Neural cell (in vitro differentiated cells): ENCODE results near the gene CDON. TPM values are rescaled to one million over a fixed set of nuclear protein-coding genes. Genes with fewer than 3 reads are reported as not detected.

Source experiments
- H2AFZ ChIP-seq: fragments of 200-600, 300-800 bp; sonication (generic), shearing (Covaris generic); 2 replicates; pipeline ENCODE4 v1.6.0; 2014; ENCODE audit warnings: low read depth, mild to moderate bottlenecking, antibody characterized with exemption, low read length, moderate library complexity
- H3F3A ChIP-seq: fragments of 200-600 bp; shearing (Covaris generic); 2 replicates; pipeline ENCODE4 v1.6.1; 2016; ENCODE audit warnings: mild to moderate bottlenecking, moderate library complexity, mixed read lengths, antibody characterized with exemption, low read length; ENCODE audit not compliant: insufficient read depth, poor library complexity, severe bottlenecking
- H3K27ac ChIP-seq: fragments of 200-600, 300-800 bp; sonication (generic), shearing (Covaris generic); 2 replicates; pipeline ENCODE4 v1.5.1; 2014; ENCODE audit warnings: mild to moderate bottlenecking, low read length, moderate library complexity
- H3K27me3 ChIP-seq: fragments of 300-800, 200-600 bp; sonication (generic), shearing (Covaris generic); 2 replicates; pipeline ENCODE4 v1.6.0; 2014; ENCODE audit warnings: mild to moderate bottlenecking, low read depth, low read length, moderate library complexity; ENCODE audit not compliant: insufficient read depth
- H3K36me3 ChIP-seq: fragments of 300-800, 200-600 bp; sonication (generic), shearing (Covaris generic); 2 replicates; pipeline ENCODE4 v1.5.1; 2014; ENCODE audit warnings: mild to moderate bottlenecking, antibody characterized with exemption, low read length, moderate library complexity; ENCODE audit not compliant: insufficient read depth
- H3K4me2 ChIP-seq: fragments of 300-800, 200-600 bp; sonication (generic), shearing (Covaris generic); 2 replicates; pipeline ENCODE4 v1.6.0; 2014; ENCODE audit warnings: mild to moderate bottlenecking, low read length
- H3K4me3 ChIP-seq: fragments of 300-800, 200-600 bp; sonication (generic), shearing (Covaris generic); 2 replicates; pipeline ENCODE4 v1.5.1; 2014; ENCODE audit warnings: mild to moderate bottlenecking, low read length, moderate library complexity
- H3K79me2 ChIP-seq: fragments of 200-600 bp; shearing (Covaris generic); replicated peaks from 2 replicates; pipeline ENCODE4 v1.6.0; 2014; ENCODE audit warnings: mild to moderate bottlenecking, low read length, moderate library complexity; ENCODE audit not compliant: insufficient read depth
- H3K9ac ChIP-seq: fragments of 300-800, 200-600 bp; sonication (generic), shearing (Covaris generic); 2 replicates; pipeline ENCODE4 v1.6.1; 2016; ENCODE audit warnings: mild to moderate bottlenecking, low read length, mixed read lengths
- H3K9me2 ChIP-seq: fragments of 200-600 bp; shearing (Covaris generic); 2 replicates; pipeline ENCODE4 v1.6.1; 2016; ENCODE audit warnings: mild to moderate bottlenecking, low read length, mixed read lengths; ENCODE audit not compliant: insufficient read depth
- H3K9me3 ChIP-seq: fragments of 200-600, 300-800 bp; sonication (generic), shearing (Covaris generic); 2 replicates; pipeline ENCODE4 v1.6.1; 2016; ENCODE audit warnings: mild to moderate bottlenecking, mixed run types, low read length, moderate library complexity, mixed read lengths
- H4K20me1 ChIP-seq: fragments of 200-600 bp; shearing (Covaris generic); 2 replicates; pipeline ENCODE4 v1.6.1; 2016; ENCODE audit warnings: mild to moderate bottlenecking, mixed run types; ENCODE audit not compliant: insufficient read depth
- EP300 ChIP-seq: fragments of 450-650 bp; conservative IDR thresholded peaks from 2 replicates; pipeline ENCODE4 v1.6.1; 2014; ENCODE audit warnings: antibody characterized with exemption, mild to moderate bottlenecking, moderate library complexity; ENCODE audit not compliant: poor library complexity, severe bottlenecking
- EZH2 ChIP-seq: fragments of 200-600, 300-800 bp; shearing (Covaris generic), sonication (generic); IDR thresholded peaks from 2 replicates; pipeline ENCODE4 v1.6.1; 2014; ENCODE audit warnings: antibody characterized with exemption, low read length, borderline replicate concordance, mild to moderate bottlenecking; ENCODE audit not compliant: insufficient read depth, poor library complexity, severe bottlenecking
- MXI1 ChIP-seq: fragments of 450-650 bp; conservative IDR thresholded peaks from 2 replicates; pipeline ENCODE4 v1.6.1; 2014; ENCODE audit warnings: antibody characterized with exemption, mild to moderate bottlenecking; ENCODE audit not compliant: poor library complexity, severe bottlenecking
- POLR2AphosphoS5 ChIP-seq: IDR thresholded peaks from 2 replicates; pipeline ENCODE4 v1.6.1; 2012
- RAD21 ChIP-seq: fragments of 450-650 bp; conservative IDR thresholded peaks from 2 replicates; pipeline ENCODE4 v1.6.1; 2014; ENCODE audit warnings: antibody characterized with exemption, mild to moderate bottlenecking, moderate library complexity
- SMC3 ChIP-seq: fragments of 450-650 bp; conservative IDR thresholded peaks from 2 replicates; pipeline ENCODE4 v1.6.1; 2014; ENCODE audit warnings: antibody characterized with exemption, mild to moderate bottlenecking, moderate library complexity; ENCODE audit not compliant: poor library complexity
- TAF1 ChIP-seq: IDR thresholded peaks from 2 replicates; pipeline ENCODE4 v1.6.1; 2012; ENCODE audit warnings: low read depth
- polyA plus RNA-seq: library from polyadenylated mRNA; depleted of rRNA; stranded (reverse); fragments of >200 nt; gene quantifications from 2 replicates; pipeline ENCODE4 v1.2.3, GENCODE V29; 2014
- TF ChIP-seq, protein P1 (sequence below): fragments of 450-650 bp; IDR thresholded peaks from 2 replicates; pipeline ENCODE4 v1.5.1; 2014; ENCODE audit warnings: antibody characterized with exemption, mild to moderate bottlenecking, moderate library complexity; ENCODE audit not compliant: poor library complexity, severe bottlenecking
- TF ChIP-seq, protein P2 (sequence below): IDR thresholded peaks from 2 replicates; pipeline ENCODE4 v1.6.1; 2012; ENCODE audit warnings: borderline replicate concordance

The CDON gene
- polyA plus RNA-seq, 1 donor from 2014 or later: 44.1 TPM

DNA sequence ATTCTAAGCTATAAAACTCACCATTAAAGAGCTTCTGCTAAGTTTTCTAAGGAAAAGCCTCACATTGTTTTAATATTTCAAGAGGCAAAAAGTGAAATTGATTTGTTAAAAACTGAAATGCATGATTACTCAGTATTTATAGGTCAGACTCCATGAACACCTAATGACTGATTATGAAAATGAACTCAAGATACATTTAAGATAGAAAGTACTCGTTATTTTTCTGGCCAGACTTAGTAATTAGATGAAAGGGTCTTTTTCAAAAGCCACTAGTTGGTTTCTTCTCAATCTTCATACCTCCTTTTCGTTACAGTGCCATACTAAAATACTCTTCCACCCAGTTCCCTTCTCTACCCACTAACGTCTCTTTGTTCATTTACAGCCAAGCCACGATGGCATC, 60.5 kb downstream of the CDON start:
- Histone ChIP-seq H3F3A (no peaks in the 10 kb centered on the region), H3K27me3 (no peaks in the 10 kb centered on the region), H3K4me3 (no peak overlapping the region), H3K79me2 (no peaks in the 10 kb centered on the region), H3K36me3 (peaks cover 14% of the 10 kb centered on the region), H3K9me3 (no peaks in the 10 kb centered on the region), H3K9me2 (no peaks in the 10 kb centered on the region), H2AFZ (no peak overlapping the region), H3K4me2 (no peak overlapping the region), H4K20me1 (no peaks in the 10 kb centered on the region), H3K9ac (no peak overlapping the region), H3K27ac (no peak overlapping the region)
- TF ChIP-seq EP300 (no peak), EZH2 (no peak), POLR2AphosphoS5 (no peak), TAF1 (no peak)
- TF ChIP-seq, protein P1, sequence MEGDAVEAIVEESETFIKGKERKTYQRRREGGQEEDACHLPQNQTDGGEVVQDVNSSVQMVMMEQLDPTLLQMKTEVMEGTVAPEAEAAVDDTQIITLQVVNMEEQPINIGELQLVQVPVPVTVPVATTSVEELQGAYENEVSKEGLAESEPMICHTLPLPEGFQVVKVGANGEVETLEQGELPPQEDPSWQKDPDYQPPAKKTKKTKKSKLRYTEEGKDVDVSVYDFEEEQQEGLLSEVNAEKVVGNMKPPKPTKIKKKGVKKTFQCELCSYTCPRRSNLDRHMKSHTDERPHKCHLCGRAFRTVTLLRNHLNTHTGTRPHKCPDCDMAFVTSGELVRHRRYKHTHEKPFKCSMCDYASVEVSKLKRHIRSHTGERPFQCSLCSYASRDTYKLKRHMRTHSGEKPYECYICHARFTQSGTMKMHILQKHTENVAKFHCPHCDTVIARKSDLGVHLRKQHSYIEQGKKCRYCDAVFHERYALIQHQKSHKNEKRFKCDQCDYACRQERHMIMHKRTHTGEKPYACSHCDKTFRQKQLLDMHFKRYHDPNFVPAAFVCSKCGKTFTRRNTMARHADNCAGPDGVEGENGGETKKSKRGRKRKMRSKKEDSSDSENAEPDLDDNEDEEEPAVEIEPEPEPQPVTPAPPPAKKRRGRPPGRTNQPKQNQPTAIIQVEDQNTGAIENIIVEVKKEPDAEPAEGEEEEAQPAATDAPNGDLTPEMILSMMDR: no peak

DNA sequence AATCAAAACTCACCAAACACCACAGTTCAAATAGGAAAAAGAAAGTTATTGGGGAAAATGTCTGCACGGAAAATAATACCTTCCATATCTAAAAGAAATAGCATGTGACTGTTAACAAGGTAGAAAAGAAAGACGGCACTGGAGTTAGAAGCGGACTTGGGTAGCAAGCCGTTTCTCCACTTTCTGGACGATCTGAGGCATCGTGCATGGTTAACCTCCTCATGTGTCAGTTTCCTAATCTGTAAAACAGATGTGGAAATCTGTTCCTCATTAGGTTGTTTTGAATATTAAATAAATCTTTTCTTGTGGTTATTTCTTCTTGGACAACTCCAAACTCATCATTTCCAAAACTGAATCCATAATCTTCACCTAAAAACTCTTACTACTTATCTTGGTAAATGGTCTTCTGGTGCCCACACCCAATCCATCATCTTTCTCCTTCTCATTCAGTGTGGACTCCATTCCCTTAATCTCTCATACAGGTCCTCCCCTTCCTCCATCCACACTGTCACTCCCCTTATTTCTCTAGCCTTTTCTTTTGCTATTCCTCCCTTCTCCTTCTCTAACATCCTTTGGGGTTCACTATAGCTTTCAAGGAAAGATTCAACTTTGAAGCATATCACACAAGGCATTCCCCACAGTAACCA, 63.3 kb downstream of the CDON start:
- H2AFZ ChIP-seq: no peak overlapping the region
- H3K27me3 ChIP-seq: no peaks in the 10 kb centered on the region
- H3K79me2 ChIP-seq: no peaks in the 10 kb centered on the region
- H3K4me2 ChIP-seq: no peak overlapping the region
- H4K20me1 ChIP-seq: no peaks in the 10 kb centered on the region
- H3K9me3 ChIP-seq: no peaks in the 10 kb centered on the region
- no peak for TF ChIP-seq EP300
- no peak for TF ChIP-seq RAD21
- no peak for TF ChIP-seq TAF1
- TF ChIP-seq, protein P2, sequence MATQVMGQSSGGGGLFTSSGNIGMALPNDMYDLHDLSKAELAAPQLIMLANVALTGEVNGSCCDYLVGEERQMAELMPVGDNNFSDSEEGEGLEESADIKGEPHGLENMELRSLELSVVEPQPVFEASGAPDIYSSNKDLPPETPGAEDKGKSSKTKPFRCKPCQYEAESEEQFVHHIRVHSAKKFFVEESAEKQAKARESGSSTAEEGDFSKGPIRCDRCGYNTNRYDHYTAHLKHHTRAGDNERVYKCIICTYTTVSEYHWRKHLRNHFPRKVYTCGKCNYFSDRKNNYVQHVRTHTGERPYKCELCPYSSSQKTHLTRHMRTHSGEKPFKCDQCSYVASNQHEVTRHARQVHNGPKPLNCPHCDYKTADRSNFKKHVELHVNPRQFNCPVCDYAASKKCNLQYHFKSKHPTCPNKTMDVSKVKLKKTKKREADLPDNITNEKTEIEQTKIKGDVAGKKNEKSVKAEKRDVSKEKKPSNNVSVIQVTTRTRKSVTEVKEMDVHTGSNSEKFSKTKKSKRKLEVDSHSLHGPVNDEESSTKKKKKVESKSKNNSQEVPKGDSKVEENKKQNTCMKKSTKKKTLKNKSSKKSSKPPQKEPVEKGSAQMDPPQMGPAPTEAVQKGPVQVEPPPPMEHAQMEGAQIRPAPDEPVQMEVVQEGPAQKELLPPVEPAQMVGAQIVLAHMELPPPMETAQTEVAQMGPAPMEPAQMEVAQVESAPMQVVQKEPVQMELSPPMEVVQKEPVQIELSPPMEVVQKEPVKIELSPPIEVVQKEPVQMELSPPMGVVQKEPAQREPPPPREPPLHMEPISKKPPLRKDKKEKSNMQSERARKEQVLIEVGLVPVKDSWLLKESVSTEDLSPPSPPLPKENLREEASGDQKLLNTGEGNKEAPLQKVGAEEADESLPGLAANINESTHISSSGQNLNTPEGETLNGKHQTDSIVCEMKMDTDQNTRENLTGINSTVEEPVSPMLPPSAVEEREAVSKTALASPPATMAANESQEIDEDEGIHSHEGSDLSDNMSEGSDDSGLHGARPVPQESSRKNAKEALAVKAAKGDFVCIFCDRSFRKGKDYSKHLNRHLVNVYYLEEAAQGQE: no peak
- TF ChIP-seq, protein P1: no peak
- TF ChIP-seq POLR2AphosphoS5: no peak
- no peak for TF ChIP-seq SMC3
- TF ChIP-seq EZH2: no peak
- TF ChIP-seq MXI1: no peak
- no peak overlapping the region for H3K4me3 ChIP-seq
- no peaks in the 10 kb centered on the region for H3K9me2 ChIP-seq
- H3K27ac ChIP-seq: no peak overlapping the region
- H3K9ac ChIP-seq: no peak overlapping the region
- no peaks in the 10 kb centered on the region for H3F3A ChIP-seq
- peaks cover 17% of the 10 kb centered on the region for H3K36me3 ChIP-seq
